ENCODE data around the gene CYSTM1.

The CYSTM1 gene

GRCh38 chr5:140134277-140134935 lies 40.6 kb upstream of the CYSTM1 start:
- ATAC-seq, result no peak
- no peak for TF ChIP-seq ZC3H10 (CRISPR knock-in tag; IDR thresholded peaks at IDR 0.05)
- no peak for TF ChIP-seq ZFP3 (CRISPR knock-in tag; IDR thresholded peaks at IDR 0.05)
- TF ChIP-seq RARB (CRISPR knock-in tag; IDR thresholded peaks at IDR 0.05), result no peak
- TF ChIP-seq CREB5 (CRISPR knock-in tag; IDR thresholded peaks at IDR 0.05; ENCODE audit: low read depth), result no peak
- TF ChIP-seq ZFP30 (CRISPR knock-in tag; IDR thresholded peaks at IDR 0.05), result no peak
- TF ChIP-seq POU6F1 (CRISPR knock-in tag; IDR thresholded peaks at IDR 0.05; ENCODE audit: borderline replicate concordance, low read depth), result no peak
- TF ChIP-seq CSRNP3 (CRISPR knock-in tag; IDR thresholded peaks at IDR 0.05), result no peak
- TF ChIP-seq ISL1 (CRISPR knock-in tag; IDR thresholded peaks at IDR 0.05), result no peak

- no peak for TF ChIP-seq TSHZ2 (CRISPR knock-in tag; IDR thresholded peaks at IDR 0.05)
- TF ChIP-seq CSRNP3 (CRISPR knock-in tag; IDR thresholded peaks at IDR 0.05), result no peak
- TF ChIP-seq ZNF70 (CRISPR knock-in tag; IDR thresholded peaks at IDR 0.05), result no peak
- no peak for TF ChIP-seq ESRRG (CRISPR knock-in tag; IDR thresholded peaks at IDR 0.05)
- ATAC-seq, result no peak
These were observed 39.9 kb upstream of the CYSTM1 start for GRCh38 chr5:140135127-140135526.

GRCh38 chr5:140136624-140137023 lies 38.4 kb upstream of the CYSTM1 start:
- TF ChIP-seq ZC3H10 (CRISPR knock-in tag; IDR thresholded peaks at IDR 0.05) (no peak), RARB (CRISPR knock-in tag; IDR thresholded peaks at IDR 0.05) (no peak), ZFP30 (CRISPR knock-in tag; IDR thresholded peaks at IDR 0.05) (no peak), CREB5 (CRISPR knock-in tag; IDR thresholded peaks at IDR 0.05; ENCODE audit: low read depth) (no peak)

GRCh38 chr5:140140435-140140834 lies 34.6 kb upstream of the CYSTM1 start:
- ATAC-seq, result no peak
- no peak for TF ChIP-seq ZC3H10 (CRISPR knock-in tag; IDR thresholded peaks at IDR 0.05)
- TF ChIP-seq POU6F1 (CRISPR knock-in tag; IDR thresholded peaks at IDR 0.05; ENCODE audit: borderline replicate concordance, low read depth), result no peak
- no peak for TF ChIP-seq OSR1 (CRISPR knock-in tag; IDR thresholded peaks at IDR 0.05)
- no peak for TF ChIP-seq ZFP30 (CRISPR knock-in tag; IDR thresholded peaks at IDR 0.05)
- TF ChIP-seq SNAI2 (CRISPR knock-in tag; IDR thresholded peaks at IDR 0.05), result no peak
- TF ChIP-seq PPARA (CRISPR knock-in tag; IDR thresholded peaks at IDR 0.05; ENCODE audit: borderline replicate concordance), result no peak
- no peak for TF ChIP-seq TOX (CRISPR knock-in tag; IDR thresholded peaks at IDR 0.05; ENCODE audit: borderline replicate concordance)
- TF ChIP-seq CSDC2 (CRISPR knock-in tag; IDR thresholded peaks at IDR 0.05), result no peak
- no peak for TF ChIP-seq ISL1 (CRISPR knock-in tag; IDR thresholded peaks at IDR 0.05)
- TF ChIP-seq ZFP3 (CRISPR knock-in tag; IDR thresholded peaks at IDR 0.05), result no peak
- TF ChIP-seq ESRRG (CRISPR knock-in tag; IDR thresholded peaks at IDR 0.05), result no peak
- TF ChIP-seq CREB5 (CRISPR knock-in tag; IDR thresholded peaks at IDR 0.05; ENCODE audit: low read depth), result no peak
- no peak for TF ChIP-seq TSHZ2 (CRISPR knock-in tag; IDR thresholded peaks at IDR 0.05)
- no peak for TF ChIP-seq GLIS3 (CRISPR knock-in tag; IDR thresholded peaks at IDR 0.05)

More at GRCh38 chr5:140136624-140137023, 38.4 kb upstream of the CYSTM1 start:
- no peak for ATAC-seq
